CD4-positive, alpha-beta T cell treated with Interferon alpha-2 for 1 hour (primary cell): ENCODE results near the gene KXD1.

ENCODE experiments used
- DNase-seq, 2 donors: peaks; one replicate each; pipeline ENCODE4 v3.0.0-alpha.2; 2020 to 2022

KXD1 gene

GRCh38 chr19:18603958-18604819 is 46.5 kb downstream of the KXD1 start:
- no peak for DNase-seq

- DNase-seq = no peak
Observed at GRCh38 chr19:18604820-18605159, 47.1 kb downstream of the KXD1 start.

GRCh38 chr19:18605196-18605545 is 47.5 kb downstream of the KXD1 start:
- DNase-seq = no peak

GRCh38 chr19:18605546-18606280 is 48.0 kb downstream of the KXD1 start:
- DNase-seq = no peak

- no peak for DNase-seq
Observed at GRCh38 chr19:18606281-18607225, 48.9 kb downstream of the KXD1 start, which contains the start of gene CRLF1. CRLF1 (minus strand) TSS chr19:18606799; CDS start chr19:18606656, 143 bp downstream.

GRCh38 chr19:18607226-18608101 is 49.8 kb downstream of the KXD1 start:
- DNase-seq = no peak

GRCh38 chr19:18608102-18608804 is 50.6 kb downstream of the KXD1 start:
- no peak for DNase-seq

- DNase-seq = no peak
Observed at GRCh38 chr19:18608805-18609716, 51.4 kb downstream of the KXD1 start.

GRCh38 chr19:18609717-18610051 is 52.0 kb downstream of the KXD1 start:
- DNase-seq = no peak

- DNase-seq = no peak
Observed at GRCh38 chr19:18610245-18610555, 52.5 kb downstream of the KXD1 start.

- DNase-seq = no peak
Observed at GRCh38 chr19:18610556-18611326, 53.1 kb downstream of the KXD1 start.

GRCh38 chr19:18611327-18612050 is 53.8 kb downstream of the KXD1 start:
- DNase-seq = peak in 1 of 2 donors; percentile 33

GRCh38 chr19:18612051-18612771 is 54.5 kb downstream of the KXD1 start:
- DNase-seq = no peak

- DNase-seq = peak; percentile 36 to 62
Observed at GRCh38 chr19:18612772-18613588, 55.3 kb downstream of the KXD1 start, which contains the start of gene TMEM59L. TMEM59L (plus strand) TSS chr19:18612870; CDS start chr19:18612959, 89 bp downstream.

GRCh38 chr19:18613589-18614234 is 56.0 kb downstream of the KXD1 start:
- DNase-seq = no peak

GRCh38 chr19:18616023-18616422 is 58.4 kb downstream of the KXD1 start:
- no peak for DNase-seq

- no peak for DNase-seq
Observed at GRCh38 chr19:18617562-18617961, 59.9 kb downstream of the KXD1 start.
